HepG2 (cell line): Measurements from ENCODE around the gene PPP1R14D. TPM values are rescaled to one million over a fixed set of nuclear protein-coding genes. Genes with fewer than 3 reads are reported as not detected.

Experiments used
- BCL6 ChIP-seq: IDR thresholded peaks from 2 replicates; pipeline ENCODE4 v1.6.1; 2016; ENCODE audit warnings: missing genetic modification reagents, missing compliant biosample characterization
- FOSL2 ChIP-seq: sonication (generic); formaldehyde crosslinking; IDR thresholded peaks from 2 replicates; pipeline ENCODE4 v1.4.0; 2020; ENCODE audit warnings: missing genetic modification reagents
- GMEB2 ChIP-seq: IDR thresholded peaks from 2 replicates; pipeline ENCODE4 v1.6.1; 2016; ENCODE audit warnings: missing biosample characterization, missing genetic modification reagents, low read depth
- HOXA9 ChIP-seq: sonication (generic); formaldehyde crosslinking; IDR thresholded peaks from 2 replicates; pipeline ENCODE4 v1.8.1; 2022; ENCODE audit warnings: missing genetic modification reagents, mild to moderate bottlenecking, moderate library complexity, borderline replicate concordance
- RORA ChIP-seq: sonication (generic); formaldehyde crosslinking; IDR thresholded peaks from 2 replicates; pipeline ENCODE4 v1.5.0; 2020; ENCODE audit warnings: mild to moderate bottlenecking, missing genetic modification reagents, moderate library complexity
- SIX1 ChIP-seq: sonication (generic); formaldehyde crosslinking; IDR thresholded peaks from 2 replicates; pipeline ENCODE4 v1.4.0; 2020; ENCODE audit warnings: missing genetic modification reagents, borderline replicate concordance
- SSRP1 ChIP-seq: IDR thresholded peaks from 2 replicates; pipeline ENCODE4 v1.6.1; 2016; ENCODE audit warnings: control low read depth
- TAF1 ChIP-seq: sonication (generic); formaldehyde crosslinking; IDR thresholded peaks from 2 replicates; pipeline ENCODE4 v1.4.0; 2020; ENCODE audit warnings: missing genetic modification reagents
- YY1 ChIP-seq: IDR thresholded peaks from 2 replicates; pipeline ENCODE4 v1.6.1; 2011; ENCODE audit warnings: low read length, low read depth, moderate library complexity, mild to moderate bottlenecking; ENCODE audit not compliant: insufficient read depth, insufficient replicate concordance
- ZBTB37 ChIP-seq: sonication (generic); formaldehyde crosslinking; IDR thresholded peaks from 2 replicates; pipeline ENCODE4 v1.4.0; 2020; ENCODE audit warnings: mild to moderate bottlenecking, missing genetic modification reagents
- ZBTB40 ChIP-seq, 2 experiments: fragments of 450-650 bp in 1 of 2; sonication (generic) in 1 of 2; formaldehyde crosslinking in 1 of 2; IDR thresholded peaks; 2 replicates each; pipeline versions ENCODE4 v1.6.1 to v1.8.0; 2016 to 2022; ENCODE audit warnings: antibody characterized with exemption in 1 of 2, mild to moderate bottlenecking in 1 of 2, missing genetic modification reagents in 1 of 2
- ZMYM3 ChIP-seq: sonication (generic); formaldehyde crosslinking; IDR thresholded peaks from 2 replicates; pipeline ENCODE4 v1.5.1; 2020; ENCODE audit warnings: mild to moderate bottlenecking, missing genetic modification reagents
- ZNF225 ChIP-seq: sonication (generic); formaldehyde crosslinking; IDR thresholded peaks from 2 replicates; pipeline ENCODE4 v1.4.0; 2020; ENCODE audit warnings: mild to moderate bottlenecking, missing genetic modification reagents
- ZNF335 ChIP-seq: sonication (generic); formaldehyde crosslinking; IDR thresholded peaks from 2 replicates; pipeline ENCODE4 v1.4.0; 2020; ENCODE audit warnings: missing genetic modification reagents
- ZNF562 ChIP-seq: sonication (generic); formaldehyde crosslinking; IDR thresholded peaks from 2 replicates; pipeline ENCODE4 v1.8.0; 2022; ENCODE audit warnings: missing genetic modification reagents, borderline replicate concordance
- ZNF629 ChIP-seq: sonication (generic); formaldehyde crosslinking; conservative IDR thresholded peaks from 2 replicates; pipeline ENCODE4 v1.5.0; 2020; ENCODE audit warnings: missing genetic modification reagents
- ZNF740 ChIP-seq: sonication (generic); formaldehyde crosslinking; IDR thresholded peaks from 2 replicates; pipeline ENCODE4 v1.4.0; 2020; ENCODE audit warnings: missing genetic modification reagents
- polyA plus RNA-seq, 8 experiments: library from polyadenylated mRNA; depleted of rRNA in 3 of 8; stranded (reverse) in 7 of 8; unstranded in 1 of 8; fragments of >200 nt; fragmentation: Illumina TruSeq in 4 of 8; extraction: Trizol in 4 of 8; gene quantifications; 2 replicates each; pipeline versions ENCODE4 v1.2.1 to v1.2.3, GENCODE V29; 2011 to 2016; ENCODE audit warnings: low read depth in 4 of 8, missing spikeins in 1 of 8, mixed read lengths in 1 of 8; ENCODE audit not compliant: insufficient read depth in 1 of 8
- total RNA-seq, 5 experiments: library from RNA; depleted of rRNA; stranded (reverse); fragments of >200 nt; fragmentation: Illumina TruSeq; extraction: Trizol; gene quantifications; 2 replicates each; pipeline ENCODE4 v1.2.3, GENCODE V29; 2016; ENCODE audit warnings: low read depth in 1 of 5

Gene PPP1R14D
- total and polyA plus RNA-seq, 2 of the 13 experiments (the other 11 are each of a cell fraction or from before 2014, with no cell fraction given): 0.53 to 0.55 TPM

- TF ChIP-seq ZNF225 (CRISPR knock-in tag): peak; percentile 66; the same call in 1 of the 2 replicates
- no peak for TF ChIP-seq ZNF740 (CRISPR knock-in tag)
- TF ChIP-seq SSRP1: no peak
- TF ChIP-seq ZNF629: no peak
- TF ChIP-seq YY1: peak; percentile 83
- peak; percentile 36 for TF ChIP-seq FOSL2
- TF ChIP-seq SIX1 (CRISPR knock-in tag): 0 out of 2 replicates have a peak, but pooled peaks have one; percentile 34
- TF ChIP-seq ZMYM3 (CRISPR knock-in tag): no peak
- no peak for TF ChIP-seq RORA (CRISPR knock-in tag)
- no peak; the same call in 1 of the 2 replicates for TF ChIP-seq BCL6 (CRISPR knock-in tag)
- TF ChIP-seq TAF1 (CRISPR knock-in tag): peak; percentile 35
- TF ChIP-seq ZBTB40 (IDR thresholded peaks at IDR 0.05): no peak
- no peak; the same call in 1 of the 2 replicates for TF ChIP-seq ZBTB40 (CRISPR knock-in tag; IDR thresholded peaks at IDR 0.05)
- peak; percentile 97 for TF ChIP-seq GMEB2 (CRISPR knock-in tag)
- no peak for TF ChIP-seq HOXA9 (CRISPR knock-in tag)
- TF ChIP-seq ZBTB37 (CRISPR knock-in tag): no peak
- no peak for TF ChIP-seq ZNF562
- no peak for TF ChIP-seq ZNF335 (CRISPR knock-in tag)
These were observed 21.2 kb downstream of the PPP1R14D start, which contains the start of the genes DNAJC17 and ZFYVE19 (continued) for GRCh38 chr15:40807028-40807887.
